ENCODE measurements around the gene RXRG. TPM values are rescaled to one million over a fixed set of nuclear protein-coding genes. Genes with fewer than 3 reads are reported as not detected.

RXRG gene
- total and polyA plus RNA-seq, 2 donors (not counting 1 experiment from before 2014, with no cell fraction given): not detected

DNA sequence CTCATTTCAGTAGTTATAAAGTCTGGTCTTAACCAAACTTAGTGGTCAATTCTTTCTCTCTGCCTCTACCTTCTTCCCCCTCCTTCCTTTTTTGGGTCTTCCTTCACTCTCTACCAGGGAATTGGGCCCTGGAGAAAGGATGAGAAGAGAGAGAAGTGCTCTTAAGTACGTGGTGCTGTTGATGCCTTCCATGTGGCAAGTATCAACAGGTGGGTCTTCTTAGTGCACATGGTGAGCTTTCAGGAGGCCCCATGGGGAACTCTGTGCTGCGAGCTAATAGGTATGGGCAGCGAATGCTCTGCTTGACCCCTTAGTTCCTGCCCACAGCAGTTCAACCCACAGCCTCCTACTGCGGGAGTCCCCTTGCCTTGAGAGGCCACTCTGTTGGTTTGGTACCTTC lies 49.0 kb downstream of the RXRG start:
- no peak for TF ChIP-seq EZH2 (IDR thresholded peaks at IDR 0.05; ENCODE audit: borderline replicate concordance, insufficient read depth, low read depth, low read length, poor library complexity, severe bottlenecking)
- no peak for TF ChIP-seq CTCF (IDR thresholded peaks at IDR 0.05)
- no peaks in the 10 kb centered on the region for H4K20me1 ChIP-seq (ENCODE audit: control insufficient read depth, insufficient read depth, low read length, poor library complexity, severe bottlenecking)
- no peak overlapping the region for H3K4me3 ChIP-seq (ENCODE audit: control extremely low read depth in 1 of 5, extremely low read depth in 1 of 5, insufficient read depth in 1 of 5, low read depth in 2 of 5, low read length in 4 of 5)
- H3K27me3 Mint-ChIP-seq: peaks cover 73% of the 10 kb centered on the region
- H3K4me2 ChIP-seq (replicated peaks; ENCODE audit: low read depth, low read length, poor library complexity, severe bottlenecking): no peak overlapping the region
- intact Hi-C loops (cut with micrococcal nuclease): loop anchor here (10.0 kb wide), 1 partner anchor 769 kb away; the partner anchor contains the start of gene FAM78B
- H3K27me3 ChIP-seq (replicated peaks in 1 of 4; ENCODE audit: control extremely low read depth in 1 of 4, control insufficient read depth in 3 of 4, insufficient read depth in 4 of 4, low read length in 3 of 4): peaks cover 0 to 75% (median 65%) of the 10 kb centered on the region in 4 experiments
- WGBS (ENCODE audit: insufficient coverage): 88% methylated on average over 4 of the region's 4 CpGs
- no peaks in the 10 kb centered on the region for H3K79me2 ChIP-seq (ENCODE audit: control insufficient read depth, insufficient read depth, low read length)
- no peaks in the 10 kb centered on the region for H3K9me3 Mint-ChIP-seq (ENCODE audit: insufficient read depth)
- no peak overlapping the region for H3K4me3 Mint-ChIP-seq
- H3K36me3 ChIP-seq (replicated peaks in 1 of 2; ENCODE audit: control extremely low read depth in 1 of 2, control insufficient read depth in 1 of 2, extremely low read depth in 1 of 2, insufficient read depth in 2 of 2, low read length in 1 of 2): no peaks in the 10 kb centered on the region
- peaks cover 0 to 10% (median 0%) of the 10 kb centered on the region in 3 donors for H3K9me3 ChIP-seq (ENCODE audit: control extremely low read depth in 1 of 3, control insufficient read depth in 2 of 3, insufficient read depth in 1 of 3, low read length in 2 of 3)
- H3K4me1 Mint-ChIP-seq: peaks cover 15% of the 10 kb centered on the region
- CTCF ChIA-PET: interaction anchor here (0.7 to 10.0 kb wide), 6 partner anchors 11 to 520 kb away, joined by 3 to 206 read pairs (median 4); no protein-coding TSS in a partner anchor
- no peak overlapping the region for H2AFZ ChIP-seq (ENCODE audit: insufficient read depth, low read depth, low read length, poor library complexity, severe bottlenecking)
- H3K4me1 ChIP-seq (ENCODE audit: control insufficient read depth in 2 of 2, insufficient read depth in 2 of 2, low read length in 2 of 2): peaks cover 20 to 29% of the 10 kb centered on the region in 2 donors
- H3K27ac ChIP-seq (ENCODE audit: low read length in 2 of 2): no peak overlapping the region
- H3K27ac Mint-ChIP-seq: no peak overlapping the region
- ATAC-seq (ENCODE audit: low read depth): no peak
- H3K9ac ChIP-seq (ENCODE audit: low read length): no peak overlapping the region
- POLR2A ChIA-PET: no interaction called here
- no peak for DNase-seq

DNA sequence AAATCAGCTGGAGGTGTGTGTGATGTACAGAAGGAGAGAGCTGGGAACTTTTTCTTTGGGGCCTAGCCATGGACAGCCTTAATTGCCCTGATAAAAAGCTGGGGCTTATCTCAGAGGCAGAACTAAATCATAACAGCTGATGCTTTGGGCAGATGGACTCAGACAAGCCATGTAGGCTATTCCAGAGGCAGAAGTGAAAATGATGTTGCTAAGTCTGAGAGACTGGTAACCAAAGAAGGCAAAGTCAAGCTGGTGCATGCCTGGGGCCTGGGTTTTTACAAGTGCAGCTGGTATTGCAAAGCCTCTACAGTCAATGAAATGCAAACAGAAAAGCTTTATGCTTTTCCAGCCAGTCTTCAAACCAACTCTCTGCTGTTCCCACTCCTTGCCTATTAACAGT lies 49.4 kb downstream of the RXRG start:
- H3K9ac ChIP-seq (ENCODE audit: low read length): no peak overlapping the region
- TF ChIP-seq EZH2 (IDR thresholded peaks at IDR 0.05; ENCODE audit: borderline replicate concordance, insufficient read depth, low read depth, low read length, poor library complexity, severe bottlenecking) (no peak), CTCF (IDR thresholded peaks at IDR 0.05) (no peak)
- peaks cover 0 to 77% (median 68%) of the 10 kb centered on the region in 4 experiments for H3K27me3 ChIP-seq (replicated peaks in 1 of 4; ENCODE audit: control extremely low read depth in 1 of 4, control insufficient read depth in 3 of 4, insufficient read depth in 4 of 4, low read length in 3 of 4)
- H3K36me3 ChIP-seq (replicated peaks in 1 of 2; ENCODE audit: control extremely low read depth in 1 of 2, control insufficient read depth in 1 of 2, extremely low read depth in 1 of 2, insufficient read depth in 2 of 2, low read length in 1 of 2): no peaks in the 10 kb centered on the region
- H3K4me3 Mint-ChIP-seq: no peak overlapping the region
- no peak overlapping the region for H2AFZ ChIP-seq (ENCODE audit: insufficient read depth, low read depth, low read length, poor library complexity, severe bottlenecking)
- no peak overlapping the region for H3K4me3 ChIP-seq (ENCODE audit: control extremely low read depth in 1 of 5, extremely low read depth in 1 of 5, insufficient read depth in 1 of 5, low read depth in 2 of 5, low read length in 4 of 5)
- DNase-seq (no peak), ATAC-seq (ENCODE audit: low read depth) (no peak)
- peaks cover 15% of the 10 kb centered on the region for H3K4me1 Mint-ChIP-seq
- no peak overlapping the region for H3K27ac ChIP-seq (ENCODE audit: low read length in 2 of 2)
- H3K9me3 Mint-ChIP-seq (ENCODE audit: insufficient read depth): no peaks in the 10 kb centered on the region
- H4K20me1 ChIP-seq (ENCODE audit: control insufficient read depth, insufficient read depth, low read length, poor library complexity, severe bottlenecking): no peaks in the 10 kb centered on the region
- H3K4me1 ChIP-seq (ENCODE audit: control insufficient read depth in 2 of 2, insufficient read depth in 2 of 2, low read length in 2 of 2): peaks cover 20 to 29% of the 10 kb centered on the region in 2 donors
- no peak overlapping the region for H3K4me2 ChIP-seq (replicated peaks; ENCODE audit: low read depth, low read length, poor library complexity, severe bottlenecking)
- H3K9me3 ChIP-seq (ENCODE audit: control extremely low read depth in 1 of 3, control insufficient read depth in 2 of 3, insufficient read depth in 1 of 3, low read length in 2 of 3): peaks cover 0 to 10% (median 2%) of the 10 kb centered on the region in 3 donors
- H3K79me2 ChIP-seq (ENCODE audit: control insufficient read depth, insufficient read depth, low read length): no peaks in the 10 kb centered on the region
- POLR2A ChIA-PET: no interaction called here
- intact Hi-C loops (cut with micrococcal nuclease): loop anchor here (10.0 kb wide), 1 partner anchor 769 kb away; the partner anchor contains the start of gene FAM78B
- H3K27ac Mint-ChIP-seq: no peak overlapping the region
- CTCF ChIA-PET: interaction anchor here (0.7 to 10.0 kb wide), 6 partner anchors 12 to 520 kb away, joined by 3 to 206 read pairs (median 4); no protein-coding TSS in a partner anchor
- H3K27me3 Mint-ChIP-seq: peaks cover 73% of the 10 kb centered on the region

All from B cell (primary cell).